Activated CD4-positive, alpha-beta T cell treated with anti-CD3 and anti-CD28 coated beads, Interleukin-2, amount 10 ng/mL, durations not matched to agents 24 days and 14 days (primary cell): ENCODE results near the gene BLOC1S3. TPM values are rescaled to one million over a fixed set of nuclear protein-coding genes. Genes with fewer than 3 reads are reported as not detected.

ENCODE experiments used
- DNase-seq: peaks from one replicate; pipeline ENCODE4 v3.0.0; 2022
- H3K27ac Mint-ChIP-seq: one replicate; pipeline ENCODE4 v1.8.0; 2022; ENCODE audit warnings: mild to moderate bottlenecking, mixed read lengths
- H3K27me3 Mint-ChIP-seq: one replicate; pipeline ENCODE4 v1.8.0; 2022; ENCODE audit warnings: mixed read lengths
- H3K36me3 Mint-ChIP-seq: one replicate; pipeline ENCODE4 v1.8.0; 2022; ENCODE audit warnings: low read depth, mild to moderate bottlenecking, mixed read lengths
- H3K4me1 Mint-ChIP-seq: one replicate; pipeline ENCODE4 v1.8.0; 2021; ENCODE audit warnings: mixed read lengths
- H3K4me3 Mint-ChIP-seq: one replicate; pipeline ENCODE4 v1.8.0; 2022; ENCODE audit warnings: mild to moderate bottlenecking, moderate library complexity, mixed read lengths
- H3K9me3 Mint-ChIP-seq: one replicate; pipeline ENCODE4 v1.8.0; 2021; ENCODE audit warnings: mixed read lengths
- intact Hi-C: fragments of 100-400 bp; cut with micrococcal nuclease; formaldehyde crosslinking; loops from one replicate; pipeline ENCODE4 v1.15.1; 2023
- total RNA-seq: library from RNA; stranded (reverse); gene quantifications from 2 replicates; pipeline ENCODE4 v1.2.3, GENCODE V29; 2022

BLOC1S3 gene
- 10.1 and 12.2 TPM in 2 replicates for total RNA-seq

GRCh38 chr19:45178262-45179071, at the start of gene BLOC1S3:
TSS of gene BLOC1S3 (plus strand) at chr19:45178784. CDS start at chr19:45179297, 513 bp downstream.
- intact Hi-C loops: loop anchor here (1.0 to 2.0 kb wide), 6 partner anchors 70 to 406 kb away; partner anchors contain the start of genes GEMIN7, OPA3, POLR1G and RELB
- H3K27ac Mint-ChIP-seq: peak within 1 kb of the TSS; percentile 93
- peak; percentile 100 for DNase-seq
- H3K36me3 Mint-ChIP-seq: peaks cover 14% of the 10 kb centered on the region
- H3K9me3 Mint-ChIP-seq: no peaks in the 10 kb centered on the region
- H3K27me3 Mint-ChIP-seq: no peaks in the 10 kb centered on the region
- H3K4me1 Mint-ChIP-seq: peaks cover 20% of the 10 kb centered on the region
- peak within 1 kb of the TSS; percentile 88 for H3K4me3 Mint-ChIP-seq

GRCh38 chr19:45128806-45129205, 49.8 kb upstream of the BLOC1S3 start:
- Mint-ChIP-seq H3K36me3 (no peaks in the 10 kb centered on the region), H3K9me3 (no peaks in the 10 kb centered on the region), H3K4me3 (no peak overlapping the region), H3K27ac (no peak overlapping the region), H3K27me3 (no peaks in the 10 kb centered on the region), H3K4me1 (peaks cover 5% of the 10 kb centered on the region)
- no peak for DNase-seq
- intact Hi-C loops: no loop called here

GRCh38 chr19:45130236-45130635, 48.3 kb upstream of the BLOC1S3 start:
- peaks cover 5% of the 10 kb centered on the region for H3K4me1 Mint-ChIP-seq
- no peaks in the 10 kb centered on the region for H3K9me3 Mint-ChIP-seq
- intact Hi-C loops: no loop called here
- no peak for DNase-seq
- H3K27ac Mint-ChIP-seq: no peak overlapping the region
- no peaks in the 10 kb centered on the region for H3K36me3 Mint-ChIP-seq
- no peak overlapping the region for H3K4me3 Mint-ChIP-seq
- H3K27me3 Mint-ChIP-seq: no peaks in the 10 kb centered on the region

GRCh38 chr19:45130888-45131615, 47.5 kb upstream of the BLOC1S3 start:
- no peak for DNase-seq
- Mint-ChIP-seq H3K9me3 (no peaks in the 10 kb centered on the region), H3K27me3 (no peaks in the 10 kb centered on the region), H3K36me3 (no peaks in the 10 kb centered on the region), H3K4me1 (peaks cover 5% of the 10 kb centered on the region), H3K4me3 (no peak overlapping the region), H3K27ac (no peak overlapping the region)
- intact Hi-C loops: no loop called here

GRCh38 chr19:45133661-45134060, 44.9 kb upstream of the BLOC1S3 start:
- no peak for DNase-seq
- intact Hi-C loops: no loop called here
- no peak overlapping the region for H3K27ac Mint-ChIP-seq
- H3K4me3 Mint-ChIP-seq: no peak overlapping the region
- H3K36me3 Mint-ChIP-seq: no peaks in the 10 kb centered on the region
- peaks cover 1% of the 10 kb centered on the region for H3K4me1 Mint-ChIP-seq
- no peaks in the 10 kb centered on the region for H3K9me3 Mint-ChIP-seq
- H3K27me3 Mint-ChIP-seq: no peaks in the 10 kb centered on the region

GRCh38 chr19:45135176-45135885, 43.3 kb upstream of the BLOC1S3 start:
- H3K9me3 Mint-ChIP-seq: no peaks in the 10 kb centered on the region
- no peaks in the 10 kb centered on the region for H3K36me3 Mint-ChIP-seq
- no peaks in the 10 kb centered on the region for H3K27me3 Mint-ChIP-seq
- no peak overlapping the region for H3K4me3 Mint-ChIP-seq
- peaks cover 1% of the 10 kb centered on the region for H3K4me1 Mint-ChIP-seq
- intact Hi-C loops: no loop called here
- no peak for DNase-seq
- no peak overlapping the region for H3K27ac Mint-ChIP-seq

GRCh38 chr19:45136507-45137178, 41.9 kb upstream of the BLOC1S3 start:
- H3K9me3 Mint-ChIP-seq: no peaks in the 10 kb centered on the region
- no peak overlapping the region for H3K27ac Mint-ChIP-seq
- H3K4me1 Mint-ChIP-seq: peaks cover 1% of the 10 kb centered on the region
- H3K36me3 Mint-ChIP-seq: no peaks in the 10 kb centered on the region
- DNase-seq: no peak
- H3K27me3 Mint-ChIP-seq: no peaks in the 10 kb centered on the region
- intact Hi-C loops: no loop called here
- no peak overlapping the region for H3K4me3 Mint-ChIP-seq

GRCh38 chr19:45137179-45137761, 41.3 kb upstream of the BLOC1S3 start:
- intact Hi-C loops: no loop called here
- H3K27ac Mint-ChIP-seq: no peak overlapping the region
- H3K9me3 Mint-ChIP-seq: no peaks in the 10 kb centered on the region
- H3K4me3 Mint-ChIP-seq: no peak overlapping the region
- H3K36me3 Mint-ChIP-seq: no peaks in the 10 kb centered on the region
- no peak for DNase-seq
- H3K27me3 Mint-ChIP-seq: no peaks in the 10 kb centered on the region
- peaks cover 1% of the 10 kb centered on the region for H3K4me1 Mint-ChIP-seq

- intact Hi-C loops: no loop called here
- Mint-ChIP-seq H3K27me3 (no peaks in the 10 kb centered on the region), H3K4me1 (peaks cover 1% of the 10 kb centered on the region), H3K27ac (no peak overlapping the region), H3K9me3 (no peaks in the 10 kb centered on the region), H3K36me3 (peaks cover 3% of the 10 kb centered on the region), H3K4me3 (no peak overlapping the region)
- no peak for DNase-seq
Observed at GRCh38 chr19:45138303-45138751, 40.3 kb upstream of the BLOC1S3 start.

GRCh38 chr19:45139286-45140143, 39.1 kb upstream of the BLOC1S3 start:
- Mint-ChIP-seq H3K27ac (no peak overlapping the region), H3K4me3 (no peak overlapping the region), H3K36me3 (peaks cover 3% of the 10 kb centered on the region), H3K9me3 (no peaks in the 10 kb centered on the region), H3K4me1 (peaks cover 1% of the 10 kb centered on the region), H3K27me3 (no peaks in the 10 kb centered on the region)
- intact Hi-C loops: no loop called here
- no peak for DNase-seq

GRCh38 chr19:45140144-45140503, 38.5 kb upstream of the BLOC1S3 start:
- Mint-ChIP-seq H3K4me1 (peaks cover 1% of the 10 kb centered on the region), H3K9me3 (no peaks in the 10 kb centered on the region), H3K27me3 (no peaks in the 10 kb centered on the region), H3K36me3 (peaks cover 3% of the 10 kb centered on the region), H3K27ac (no peak overlapping the region), H3K4me3 (no peak overlapping the region)
- DNase-seq: no peak
- intact Hi-C loops: no loop called here

GRCh38 chr19:45140533-45140932, 38.1 kb upstream of the BLOC1S3 start:
- peaks cover 3% of the 10 kb centered on the region for H3K36me3 Mint-ChIP-seq
- no peaks in the 10 kb centered on the region for H3K9me3 Mint-ChIP-seq
- H3K4me1 Mint-ChIP-seq: peaks cover 1% of the 10 kb centered on the region
- H3K4me3 Mint-ChIP-seq: no peak overlapping the region
- no peak overlapping the region for H3K27ac Mint-ChIP-seq
- no peak for DNase-seq
- H3K27me3 Mint-ChIP-seq: no peaks in the 10 kb centered on the region
- intact Hi-C loops: no loop called here
